Ishikawa (cell line): Measurements from ENCODE around the gene SLC9A6.

Experiments used
- CEBPB ChIP-seq: IDR thresholded peaks from 2 replicates; pipeline ENCODE4 v1.6.1; 2012
- EP300 ChIP-seq: IDR thresholded peaks from 2 replicates; pipeline ENCODE4 v1.6.1; 2012; ENCODE audit warnings: borderline replicate concordance
- TAF1 ChIP-seq: IDR thresholded peaks from 2 replicates; pipeline ENCODE4 v1.6.1; 2012; ENCODE audit warnings: low read depth, mild to moderate bottlenecking
- TCF12 ChIP-seq: IDR thresholded peaks from 2 replicates; pipeline ENCODE4 v1.6.1; 2012; ENCODE audit warnings: low read depth
- TF ChIP-seq, protein P1 (sequence below): IDR thresholded peaks from 2 replicates; pipeline ENCODE4 v1.6.1; 2012

DNA sequence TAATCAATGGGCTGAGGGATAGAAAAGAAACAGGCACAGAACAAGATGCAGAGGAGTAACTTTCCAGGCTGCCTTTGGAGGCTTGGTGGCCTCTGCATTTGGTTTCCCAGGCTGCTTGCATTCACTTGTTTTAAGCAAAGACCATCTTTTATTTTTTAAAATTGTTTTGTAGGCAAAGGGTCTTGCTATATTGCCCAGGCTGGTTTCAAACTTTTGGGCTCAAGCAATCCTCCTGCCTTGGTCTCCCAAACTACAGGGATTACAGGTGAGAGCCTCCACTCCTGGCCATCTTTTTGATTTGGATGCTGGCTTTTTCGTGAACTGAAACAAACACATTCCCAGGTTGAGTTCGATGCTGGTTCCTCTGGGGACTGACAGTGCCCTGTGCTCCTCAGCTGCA is 74.1 kb downstream of the SLC9A6 start:
- TF ChIP-seq EP300, result no peak
- no peak for TF ChIP-seq TCF12
- TF ChIP-seq CEBPB, result no peak
- TF ChIP-seq, protein P1, sequence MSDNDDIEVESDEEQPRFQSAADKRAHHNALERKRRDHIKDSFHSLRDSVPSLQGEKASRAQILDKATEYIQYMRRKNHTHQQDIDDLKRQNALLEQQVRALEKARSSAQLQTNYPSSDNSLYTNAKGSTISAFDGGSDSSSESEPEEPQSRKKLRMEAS, result no peak
- no peak for TF ChIP-seq TAF1
